ENCODE measurements around the gene TRAPPC5.

- TF ChIP-seq, protein P1, sequence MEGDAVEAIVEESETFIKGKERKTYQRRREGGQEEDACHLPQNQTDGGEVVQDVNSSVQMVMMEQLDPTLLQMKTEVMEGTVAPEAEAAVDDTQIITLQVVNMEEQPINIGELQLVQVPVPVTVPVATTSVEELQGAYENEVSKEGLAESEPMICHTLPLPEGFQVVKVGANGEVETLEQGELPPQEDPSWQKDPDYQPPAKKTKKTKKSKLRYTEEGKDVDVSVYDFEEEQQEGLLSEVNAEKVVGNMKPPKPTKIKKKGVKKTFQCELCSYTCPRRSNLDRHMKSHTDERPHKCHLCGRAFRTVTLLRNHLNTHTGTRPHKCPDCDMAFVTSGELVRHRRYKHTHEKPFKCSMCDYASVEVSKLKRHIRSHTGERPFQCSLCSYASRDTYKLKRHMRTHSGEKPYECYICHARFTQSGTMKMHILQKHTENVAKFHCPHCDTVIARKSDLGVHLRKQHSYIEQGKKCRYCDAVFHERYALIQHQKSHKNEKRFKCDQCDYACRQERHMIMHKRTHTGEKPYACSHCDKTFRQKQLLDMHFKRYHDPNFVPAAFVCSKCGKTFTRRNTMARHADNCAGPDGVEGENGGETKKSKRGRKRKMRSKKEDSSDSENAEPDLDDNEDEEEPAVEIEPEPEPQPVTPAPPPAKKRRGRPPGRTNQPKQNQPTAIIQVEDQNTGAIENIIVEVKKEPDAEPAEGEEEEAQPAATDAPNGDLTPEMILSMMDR (conservative IDR thresholded peaks at IDR 0.05; ENCODE audit: low read depth in 2 of 2), result no peak
- no peak for TF ChIP-seq NANOG (IDR thresholded peaks at IDR 0.05; ENCODE audit: borderline replicate concordance)
- TF ChIP-seq, protein P2, sequence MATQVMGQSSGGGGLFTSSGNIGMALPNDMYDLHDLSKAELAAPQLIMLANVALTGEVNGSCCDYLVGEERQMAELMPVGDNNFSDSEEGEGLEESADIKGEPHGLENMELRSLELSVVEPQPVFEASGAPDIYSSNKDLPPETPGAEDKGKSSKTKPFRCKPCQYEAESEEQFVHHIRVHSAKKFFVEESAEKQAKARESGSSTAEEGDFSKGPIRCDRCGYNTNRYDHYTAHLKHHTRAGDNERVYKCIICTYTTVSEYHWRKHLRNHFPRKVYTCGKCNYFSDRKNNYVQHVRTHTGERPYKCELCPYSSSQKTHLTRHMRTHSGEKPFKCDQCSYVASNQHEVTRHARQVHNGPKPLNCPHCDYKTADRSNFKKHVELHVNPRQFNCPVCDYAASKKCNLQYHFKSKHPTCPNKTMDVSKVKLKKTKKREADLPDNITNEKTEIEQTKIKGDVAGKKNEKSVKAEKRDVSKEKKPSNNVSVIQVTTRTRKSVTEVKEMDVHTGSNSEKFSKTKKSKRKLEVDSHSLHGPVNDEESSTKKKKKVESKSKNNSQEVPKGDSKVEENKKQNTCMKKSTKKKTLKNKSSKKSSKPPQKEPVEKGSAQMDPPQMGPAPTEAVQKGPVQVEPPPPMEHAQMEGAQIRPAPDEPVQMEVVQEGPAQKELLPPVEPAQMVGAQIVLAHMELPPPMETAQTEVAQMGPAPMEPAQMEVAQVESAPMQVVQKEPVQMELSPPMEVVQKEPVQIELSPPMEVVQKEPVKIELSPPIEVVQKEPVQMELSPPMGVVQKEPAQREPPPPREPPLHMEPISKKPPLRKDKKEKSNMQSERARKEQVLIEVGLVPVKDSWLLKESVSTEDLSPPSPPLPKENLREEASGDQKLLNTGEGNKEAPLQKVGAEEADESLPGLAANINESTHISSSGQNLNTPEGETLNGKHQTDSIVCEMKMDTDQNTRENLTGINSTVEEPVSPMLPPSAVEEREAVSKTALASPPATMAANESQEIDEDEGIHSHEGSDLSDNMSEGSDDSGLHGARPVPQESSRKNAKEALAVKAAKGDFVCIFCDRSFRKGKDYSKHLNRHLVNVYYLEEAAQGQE (IDR thresholded peaks at IDR 0.05; ENCODE audit: unreplicated experiment), result no peak
- peak; percentile 16 for TF ChIP-seq EZH2 (IDR thresholded peaks at IDR 0.05; ENCODE audit: low read depth, unreplicated experiment)
Measured at GRCh38 chr19:7729831-7730285, 49.2 kb downstream of the TRAPPC5 start.
